ENCODE data around the gene KSR2. TPM values are rescaled to one million over a fixed set of nuclear protein-coding genes. Genes with fewer than 3 reads are reported as not detected.

The KSR2 gene
- total and polyA plus RNA-seq, 2 of the 13 experiments (the other 11 are each of a cell fraction or from before 2014, with no cell fraction given): 0.02 TPM; not detected in 1

DNA sequence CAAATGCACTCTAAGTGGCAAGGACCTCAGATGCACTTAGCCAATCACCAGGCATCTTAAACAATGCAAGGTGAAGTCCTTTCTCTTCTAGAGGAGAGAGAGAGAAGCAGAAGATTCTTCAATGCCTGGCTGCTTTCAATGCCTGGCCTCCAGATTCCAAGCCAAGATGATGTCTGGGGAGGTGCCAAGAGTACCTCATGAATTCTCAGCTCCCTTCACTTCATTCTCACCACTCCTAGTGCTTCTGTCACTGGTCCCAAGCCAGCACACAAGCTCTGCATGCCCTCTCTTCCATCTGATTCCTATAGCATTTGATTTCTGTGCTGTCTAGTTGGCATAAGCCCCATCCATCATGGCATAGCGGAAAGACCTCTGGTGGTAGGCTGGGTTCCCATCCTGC is 225.0 kb downstream of the KSR2 start:
- Histone ChIP-seq H3K9me3 (ENCODE audit: low read length) (no peaks in the 10 kb centered on the region), H3K79me2 (ENCODE audit: insufficient read depth, low read length) (no peaks in the 10 kb centered on the region), H3K27me3 (ENCODE audit: control insufficient read depth in 1 of 2, insufficient read depth in 2 of 2, low read length in 2 of 2) (no peaks in the 10 kb centered on the region), H4K20me1 (ENCODE audit: insufficient read depth, low read length) (no peaks in the 10 kb centered on the region), H3K4me2 (ENCODE audit: low read depth, low read length) (no peak overlapping the region), H3K4me3 (replicated peaks in 1 of 3; ENCODE audit: insufficient read depth in 1 of 3, low read depth in 2 of 3, low read length in 3 of 3) (no peak overlapping the region), H2AFZ (ENCODE audit: low read length) (no peak overlapping the region), H3K27ac (ENCODE audit: extremely low read length, insufficient read depth, low read length) (no peak overlapping the region), H3K9ac (ENCODE audit: insufficient read depth, low read depth, low read length) (no peak overlapping the region), H3K4me1 (ENCODE audit: insufficient read depth, low read length) (no peaks in the 10 kb centered on the region), H3K36me3 (replicated peaks in 1 of 2; ENCODE audit: control insufficient read depth in 1 of 2, insufficient read depth in 2 of 2, low read length in 2 of 2) (no peaks in the 10 kb centered on the region)
- DNase-seq (ENCODE audit: low spot score): no peak
- no peak for ATAC-seq
- FAIRE-seq: no peak
- no TSS peak for BruUV-seq (replicated peaks)
- no peak for TF ChIP-seq ZNF605 (CRISPR knock-in tag; IDR thresholded peaks at IDR 0.05)
- no peak for TF ChIP-seq SYNCRIP (IDR thresholded peaks at IDR 0.05; ENCODE audit: insufficient read depth, low read depth, low read length)
- no peak for TF ChIP-seq MBD4 (IDR thresholded peaks at IDR 0.05; ENCODE audit: borderline replicate concordance, low read length)
- no peak for TF ChIP-seq ARNT2 (CRISPR knock-in tag; IDR thresholded peaks at IDR 0.05; ENCODE audit: low read depth)
- no peak for TF ChIP-seq ZFP90 (CRISPR knock-in tag; IDR thresholded peaks at IDR 0.05; ENCODE audit: borderline replicate concordance)
- TF ChIP-seq ELF1 (CRISPR knock-in tag; IDR thresholded peaks at IDR 0.05): no peak
- no peak for TF ChIP-seq ZNF768 (CRISPR knock-in tag; IDR thresholded peaks at IDR 0.05)
- POLR2A ChIA-PET: no interaction called here
- in situ Hi-C loops (cut with HindIII; ENCODE audit: extremely low pct_ligation_motif_present, low pct_unique_long_range_greater_than_20kb) (no loop called here), intact Hi-C loops (cut with micrococcal nuclease; ENCODE audit: unreplicated experiment) (no loop called here)
- CTCF ChIA-PET (ENCODE audit: low intra/inter-chr PET ratio, low total read pairs): no interaction called here
- WGBS (ENCODE audit: low lambda C conversion rate): 10% methylated on average over 1 of the region's 1 CpG

DNA sequence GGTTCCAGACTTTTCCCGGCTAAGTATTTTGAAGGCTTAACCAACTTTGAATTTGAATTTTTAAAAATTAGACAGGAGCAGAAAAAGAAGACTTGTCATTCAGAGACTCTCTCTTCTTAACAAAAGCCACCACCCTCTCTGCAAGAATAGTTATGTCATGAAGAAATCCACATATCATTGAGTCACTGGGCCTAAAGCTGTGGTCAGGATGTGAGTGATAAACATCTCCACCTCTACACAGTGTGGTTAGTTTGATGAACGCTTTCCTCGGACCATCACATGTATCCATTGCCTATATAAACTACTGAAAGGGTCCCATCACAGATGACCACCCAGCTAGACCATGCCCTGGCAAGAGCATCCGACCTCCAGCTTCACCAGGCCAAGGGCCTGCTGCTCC is 226.1 kb downstream of the KSR2 start:
- Histone ChIP-seq H3K9me3 (ENCODE audit: low read length) (no peaks in the 10 kb centered on the region), H3K4me3 (replicated peaks in 1 of 3; ENCODE audit: insufficient read depth in 1 of 3, low read depth in 2 of 3, low read length in 3 of 3) (no peak overlapping the region), H3K36me3 (replicated peaks in 1 of 2; ENCODE audit: control insufficient read depth in 1 of 2, insufficient read depth in 2 of 2, low read length in 2 of 2) (no peaks in the 10 kb centered on the region), H4K20me1 (ENCODE audit: insufficient read depth, low read length) (no peaks in the 10 kb centered on the region), H3K4me2 (ENCODE audit: low read depth, low read length) (no peak overlapping the region), H3K27ac (ENCODE audit: extremely low read length, insufficient read depth, low read length) (no peak overlapping the region), H3K79me2 (ENCODE audit: insufficient read depth, low read length) (no peaks in the 10 kb centered on the region), H3K27me3 (ENCODE audit: control insufficient read depth in 1 of 2, insufficient read depth in 2 of 2, low read length in 2 of 2) (peaks cover 0 to 3% of the 10 kb centered on the region in 2 experiments; a peak in 1 of 5 replicates), H2AFZ (ENCODE audit: low read length) (no peak overlapping the region), H3K4me1 (ENCODE audit: insufficient read depth, low read length) (no peaks in the 10 kb centered on the region), H3K9ac (ENCODE audit: insufficient read depth, low read depth, low read length) (no peak overlapping the region)
- 10% methylated on average over 4 of the region's 4 CpGs for WGBS (ENCODE audit: low lambda C conversion rate)
- ATAC-seq: no peak
- no peak for FAIRE-seq
- BruUV-seq (replicated peaks): no TSS peak
- ChIA-PET CTCF (ENCODE audit: low intra/inter-chr PET ratio, low total read pairs) (no interaction called here), POLR2A (no interaction called here)
- DNase-seq (ENCODE audit: low spot score): no peak
- TF ChIP-seq, protein P1, sequence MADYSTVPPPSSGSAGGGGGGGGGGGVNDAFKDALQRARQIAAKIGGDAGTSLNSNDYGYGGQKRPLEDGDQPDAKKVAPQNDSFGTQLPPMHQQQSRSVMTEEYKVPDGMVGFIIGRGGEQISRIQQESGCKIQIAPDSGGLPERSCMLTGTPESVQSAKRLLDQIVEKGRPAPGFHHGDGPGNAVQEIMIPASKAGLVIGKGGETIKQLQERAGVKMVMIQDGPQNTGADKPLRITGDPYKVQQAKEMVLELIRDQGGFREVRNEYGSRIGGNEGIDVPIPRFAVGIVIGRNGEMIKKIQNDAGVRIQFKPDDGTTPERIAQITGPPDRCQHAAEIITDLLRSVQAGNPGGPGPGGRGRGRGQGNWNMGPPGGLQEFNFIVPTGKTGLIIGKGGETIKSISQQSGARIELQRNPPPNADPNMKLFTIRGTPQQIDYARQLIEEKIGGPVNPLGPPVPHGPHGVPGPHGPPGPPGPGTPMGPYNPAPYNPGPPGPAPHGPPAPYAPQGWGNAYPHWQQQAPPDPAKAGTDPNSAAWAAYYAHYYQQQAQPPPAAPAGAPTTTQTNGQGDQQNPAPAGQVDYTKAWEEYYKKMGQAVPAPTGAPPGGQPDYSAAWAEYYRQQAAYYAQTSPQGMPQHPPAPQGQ (CRISPR knock-in tag; IDR thresholded peaks at IDR 0.05; ENCODE audit: borderline replicate concordance): no peak
- TF ChIP-seq ZBTB7B (CRISPR knock-in tag; IDR thresholded peaks at IDR 0.05) (no peak), MEIS1 (CRISPR knock-in tag; IDR thresholded peaks at IDR 0.05; ENCODE audit: borderline replicate concordance) (no peak), SIN3B (IDR thresholded peaks at IDR 0.05; ENCODE audit: low read length) (no peak), CHD4 (IDR thresholded peaks at IDR 0.05; ENCODE audit: borderline replicate concordance, low read length) (no peak), ZFY (CRISPR knock-in tag; IDR thresholded peaks at IDR 0.05) (no peak)
- TF ChIP-seq, protein P2, sequence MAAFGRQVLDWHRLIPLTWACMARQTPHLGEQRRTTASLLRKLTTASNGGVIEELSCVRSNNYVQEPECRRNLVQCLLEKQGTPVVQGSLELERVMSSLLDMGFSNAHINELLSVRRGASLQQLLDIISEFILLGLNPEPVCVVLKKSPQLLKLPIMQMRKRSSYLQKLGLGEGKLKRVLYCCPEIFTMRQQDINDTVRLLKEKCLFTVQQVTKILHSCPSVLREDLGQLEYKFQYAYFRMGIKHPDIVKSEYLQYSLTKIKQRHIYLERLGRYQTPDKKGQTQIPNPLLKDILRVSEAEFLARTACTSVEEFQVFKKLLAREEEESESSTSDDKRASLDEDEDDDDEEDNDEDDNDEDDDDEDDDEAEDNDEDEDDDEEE (CRISPR knock-in tag; IDR thresholded peaks at IDR 0.05): no peak
- TF ChIP-seq, protein P3, sequence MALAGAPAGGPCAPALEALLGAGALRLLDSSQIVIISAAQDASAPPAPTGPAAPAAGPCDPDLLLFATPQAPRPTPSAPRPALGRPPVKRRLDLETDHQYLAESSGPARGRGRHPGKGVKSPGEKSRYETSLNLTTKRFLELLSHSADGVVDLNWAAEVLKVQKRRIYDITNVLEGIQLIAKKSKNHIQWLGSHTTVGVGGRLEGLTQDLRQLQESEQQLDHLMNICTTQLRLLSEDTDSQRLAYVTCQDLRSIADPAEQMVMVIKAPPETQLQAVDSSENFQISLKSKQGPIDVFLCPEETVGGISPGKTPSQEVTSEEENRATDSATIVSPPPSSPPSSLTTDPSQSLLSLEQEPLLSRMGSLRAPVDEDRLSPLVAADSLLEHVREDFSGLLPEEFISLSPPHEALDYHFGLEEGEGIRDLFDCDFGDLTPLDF (CRISPR knock-in tag; IDR thresholded peaks at IDR 0.05): no peak
- in situ Hi-C loops (cut with HindIII; ENCODE audit: extremely low pct_ligation_motif_present, low pct_unique_long_range_greater_than_20kb) (no loop called here), intact Hi-C loops (cut with micrococcal nuclease; ENCODE audit: unreplicated experiment) (no loop called here)

Data from HepG2 (cell line).